RCC 7860 (cell line): Measurements from ENCODE around the gene INO80C.

Experiments used
- DNase-seq: peaks from one replicate; pipeline ENCODE4 v3.0.0-alpha.2; 2015; ENCODE audit warnings: low spot score
- FAIRE-seq: peaks from 2 replicates; lab custom pipeline; 2012; peaks lifted over from hg19 to GRCh38; lab: Jason Lieb, UNC

Gene INO80C, protein sequence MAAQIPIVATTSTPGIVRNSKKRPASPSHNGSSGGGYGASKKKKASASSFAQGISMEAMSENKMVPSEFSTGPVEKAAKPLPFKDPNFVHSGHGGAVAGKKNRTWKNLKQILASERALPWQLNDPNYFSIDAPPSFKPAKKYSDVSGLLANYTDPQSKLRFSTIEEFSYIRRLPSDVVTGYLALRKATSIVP

DNA sequence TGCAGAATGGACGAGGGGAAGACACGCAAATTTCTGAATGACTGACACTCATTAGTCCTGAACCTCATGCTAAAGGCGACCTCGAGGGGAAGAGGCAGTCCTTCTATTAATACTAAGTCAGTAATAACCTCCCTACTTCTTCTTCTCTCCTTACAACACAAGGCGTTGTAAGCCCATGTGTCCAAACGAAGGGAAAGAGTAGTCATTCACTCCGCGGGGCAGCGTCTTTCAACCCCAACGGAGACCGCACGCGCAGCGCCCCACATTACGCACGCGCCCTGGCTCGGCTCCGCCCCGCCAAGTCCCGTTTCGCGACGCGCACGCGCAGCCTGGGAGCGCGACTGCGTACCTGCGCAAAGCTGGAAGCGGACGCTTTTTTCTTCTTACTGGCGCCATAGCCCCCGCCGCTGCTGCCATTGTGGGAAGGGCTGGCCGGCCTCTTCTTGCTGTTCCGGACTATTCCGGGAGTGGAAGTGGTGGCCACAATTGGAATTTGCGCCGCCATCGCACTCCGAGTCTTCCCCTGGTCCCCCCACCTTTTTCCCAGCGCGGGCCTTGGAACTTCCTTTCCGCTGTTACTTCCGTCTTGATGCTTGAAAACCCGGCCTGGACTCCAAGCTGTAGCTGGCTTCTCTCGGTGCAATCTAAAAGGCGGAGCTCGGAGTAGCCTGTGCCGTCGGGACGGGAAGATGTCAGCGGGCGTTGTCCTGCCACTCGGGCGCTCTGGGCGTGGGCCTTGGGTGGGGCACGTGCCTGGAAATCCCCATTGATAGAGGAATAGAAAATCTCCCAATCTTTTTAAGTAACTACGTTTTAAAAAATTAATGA is at the start of gene INO80C:
Gene INO80C (minus strand): TSS at position 591 of the 828 bp plus-strand sequence. CDS start 86 bp downstream, at position 505.
- DNase-seq = peak; percentile 81
- FAIRE-seq = no peak

DNA sequence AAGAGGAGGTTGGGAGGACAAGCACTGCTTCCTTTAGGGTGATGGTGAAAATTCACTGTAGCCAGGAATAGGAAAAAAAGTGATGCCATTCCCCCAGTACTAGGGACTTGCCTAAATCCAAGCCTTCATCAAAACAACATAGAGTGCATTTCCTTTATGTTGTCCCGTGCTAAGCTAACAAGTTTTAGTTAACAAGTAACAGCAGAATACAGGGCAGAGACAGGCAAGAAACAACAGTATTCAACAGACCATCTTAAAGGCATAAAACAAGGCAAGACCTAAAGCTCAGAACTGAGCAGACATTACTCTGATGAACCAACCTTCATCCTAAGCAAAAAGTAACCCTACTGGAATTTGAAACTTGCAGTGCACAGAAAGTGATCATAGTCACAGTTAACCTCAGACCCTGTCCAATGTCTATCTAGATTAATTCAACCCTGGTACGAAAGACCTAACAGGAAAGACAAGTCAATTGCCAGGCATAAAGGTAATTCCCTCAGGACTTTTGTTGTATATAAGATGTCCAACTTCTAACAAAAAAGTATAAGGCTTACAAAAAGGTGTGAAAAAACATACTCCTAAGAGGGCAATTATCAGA is 49.3 kb upstream of the INO80C start:
- no peak for DNase-seq
- no peak for FAIRE-seq

DNA sequence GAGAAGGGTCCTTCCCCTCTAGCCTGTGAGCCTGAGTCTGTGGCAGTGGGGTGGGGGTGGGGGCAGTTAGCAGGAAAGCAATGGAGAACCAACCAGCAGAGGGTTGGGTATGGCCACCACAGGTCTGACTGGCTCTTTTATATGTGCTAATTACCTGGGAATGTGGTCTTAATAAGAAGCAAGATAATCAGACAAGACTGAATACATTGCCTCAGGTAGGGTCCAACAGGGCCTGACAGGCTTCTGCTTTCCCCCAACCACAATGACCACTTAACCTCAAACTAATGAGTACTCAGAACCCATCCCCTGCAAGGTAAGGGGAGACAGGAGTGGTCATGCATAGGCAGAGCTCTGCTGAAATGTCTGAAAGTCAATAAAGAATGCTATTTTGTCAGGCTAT is 44.6 kb upstream of the INO80C start:
- no peak for DNase-seq
- FAIRE-seq = no peak

DNA sequence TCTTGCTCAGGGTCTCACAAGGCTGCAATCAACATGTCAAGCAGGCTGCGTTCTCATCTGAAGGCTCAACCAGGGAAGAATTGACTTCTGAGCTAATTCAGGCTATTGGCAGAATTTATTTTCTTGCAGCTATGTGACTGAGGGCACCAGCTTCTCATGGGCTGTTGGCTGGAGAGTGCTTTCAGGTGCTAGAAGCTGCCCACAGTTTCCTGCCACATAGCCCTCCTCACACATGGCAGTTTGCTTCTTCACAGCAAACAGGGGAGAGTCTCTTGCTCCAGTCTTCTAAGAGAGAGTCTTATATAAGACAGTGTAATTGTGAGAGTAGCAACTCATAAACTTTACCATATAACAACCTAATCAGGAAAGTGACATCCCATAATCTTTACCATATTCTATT is 37.5 kb upstream of the INO80C start:
- DNase-seq (no peak), FAIRE-seq (no peak)

DNA sequence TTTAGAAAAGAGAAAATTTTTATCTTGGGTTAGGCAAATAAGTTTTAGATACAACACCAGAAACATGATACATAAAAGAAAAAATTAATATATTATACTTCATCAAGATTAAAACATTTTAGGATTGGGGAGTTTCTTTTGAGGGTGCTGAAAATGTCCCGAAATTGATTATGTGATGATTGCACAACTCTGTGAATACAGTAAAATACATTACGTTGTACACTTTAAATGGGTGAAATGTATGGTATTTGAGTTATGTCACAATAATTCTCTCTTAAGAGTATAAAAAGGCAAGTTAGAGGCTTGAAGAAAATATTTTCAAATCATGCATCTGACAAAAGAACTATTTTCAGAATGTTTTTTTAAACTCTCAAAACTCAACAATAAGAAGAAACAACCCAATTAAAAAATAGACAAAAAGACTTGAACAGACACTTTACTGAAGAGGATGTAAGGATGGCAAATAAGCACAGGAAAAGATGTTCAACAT is 36.2 kb upstream of the INO80C start:
- no peak for FAIRE-seq
- DNase-seq = no peak

DNA sequence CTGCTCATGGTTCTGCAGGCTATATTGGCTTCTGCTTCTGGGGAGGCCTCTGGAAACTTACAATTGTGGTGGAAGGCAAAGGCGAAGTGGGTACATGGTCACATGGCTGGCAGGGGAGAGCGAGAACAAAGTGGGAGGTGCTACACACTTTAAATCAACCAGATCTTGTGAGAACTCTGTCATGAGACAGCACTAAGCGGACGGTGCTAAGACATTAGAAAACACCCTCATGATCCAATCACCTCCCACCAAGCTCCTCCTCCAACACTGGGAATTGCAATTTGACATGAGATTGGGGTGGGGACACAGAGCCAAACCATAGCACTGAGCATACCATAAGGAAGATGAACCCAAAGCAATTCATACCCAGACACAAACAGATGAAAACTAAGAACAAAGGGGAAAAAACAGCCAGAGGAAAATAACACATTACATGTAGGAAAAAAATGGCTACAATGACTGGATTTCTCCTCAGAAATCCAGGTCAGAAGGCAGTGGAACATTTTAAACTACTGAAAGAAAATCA is 31.1 kb upstream of the INO80C start:
- DNase-seq (no peak), FAIRE-seq (no peak)

DNA sequence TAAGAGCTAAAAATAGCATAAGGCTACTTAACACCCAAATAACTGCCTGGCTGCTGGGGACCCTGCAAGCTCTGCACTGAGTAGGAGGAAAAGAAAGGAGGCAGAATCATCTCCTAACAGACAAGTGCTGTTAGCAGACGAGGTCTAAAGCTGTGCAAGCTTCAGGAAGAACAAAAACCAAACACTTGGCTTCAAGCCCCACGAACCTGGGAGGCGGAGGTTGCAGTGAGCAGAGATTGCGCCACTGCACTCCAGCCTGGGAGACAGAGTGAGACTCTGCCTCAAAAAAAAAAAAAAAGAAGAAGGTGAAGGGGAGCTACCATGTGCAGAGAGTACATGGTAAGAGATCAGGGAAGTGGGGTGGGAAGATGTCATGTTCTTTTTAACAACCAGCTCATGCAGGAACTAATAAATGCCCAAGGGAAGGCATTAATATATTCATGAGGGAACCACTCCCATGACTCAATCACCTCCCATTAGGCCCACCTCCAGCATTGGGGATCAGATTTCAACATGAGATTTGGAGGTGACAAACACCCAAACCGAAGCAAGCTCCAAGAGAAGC is 28.8 kb upstream of the INO80C start:
- FAIRE-seq (no peak), DNase-seq (no peak)

DNA sequence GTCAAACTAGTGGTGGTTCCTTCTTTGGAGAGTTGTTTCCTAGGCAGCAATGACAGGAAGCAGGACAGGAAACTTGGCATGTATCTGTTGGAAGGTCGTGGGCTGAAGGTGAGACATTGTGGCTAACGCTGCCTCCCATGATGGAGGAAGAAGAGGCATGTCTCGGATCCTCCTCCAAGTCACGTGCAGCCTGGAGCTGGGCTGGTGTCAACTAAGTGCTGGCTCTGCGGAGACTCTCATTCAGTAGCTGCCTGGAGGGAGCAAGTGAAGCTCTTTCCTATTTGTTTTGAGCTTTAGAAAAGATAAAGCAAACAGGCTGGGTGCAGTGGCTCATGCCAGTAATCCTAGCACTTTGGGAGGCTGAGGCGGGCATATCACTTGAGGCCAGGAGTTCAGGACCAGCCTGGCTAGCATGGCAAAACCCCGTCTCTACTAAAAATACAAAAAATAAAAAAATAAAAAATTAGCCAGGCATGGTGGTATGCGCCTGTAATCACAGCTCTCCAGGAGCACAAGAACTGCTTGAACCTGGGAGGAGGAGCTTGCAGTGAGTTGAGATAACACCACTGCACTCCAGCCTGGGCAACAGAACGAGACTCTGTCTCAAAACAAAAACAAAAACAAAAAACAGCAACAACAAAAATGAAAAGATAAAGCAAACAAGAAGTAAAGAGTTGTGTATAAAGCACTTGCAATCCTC is 28.2 kb upstream of the INO80C start:
- no peak for FAIRE-seq
- no peak for DNase-seq

DNA sequence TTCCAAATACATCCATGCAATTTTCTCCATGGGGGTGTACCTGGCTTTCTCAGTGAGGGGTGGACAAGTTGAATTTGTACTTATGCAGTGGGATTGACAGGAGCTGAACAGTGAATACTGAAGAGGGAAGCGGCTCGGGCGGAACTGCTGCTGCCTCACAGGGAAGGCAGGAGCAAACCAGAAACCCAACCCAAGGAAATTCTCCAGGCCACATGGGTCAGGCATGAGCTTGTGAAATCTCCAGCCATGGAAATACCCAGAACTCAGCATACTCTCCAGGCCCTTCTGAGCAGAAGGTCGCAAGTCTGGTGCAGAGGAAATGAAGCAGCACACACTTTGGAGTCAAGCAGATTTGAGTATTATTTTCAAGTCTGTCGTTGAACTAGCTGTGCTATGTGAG is 26.5 kb upstream of the INO80C start:
- no peak for FAIRE-seq
- DNase-seq = no peak

DNA sequence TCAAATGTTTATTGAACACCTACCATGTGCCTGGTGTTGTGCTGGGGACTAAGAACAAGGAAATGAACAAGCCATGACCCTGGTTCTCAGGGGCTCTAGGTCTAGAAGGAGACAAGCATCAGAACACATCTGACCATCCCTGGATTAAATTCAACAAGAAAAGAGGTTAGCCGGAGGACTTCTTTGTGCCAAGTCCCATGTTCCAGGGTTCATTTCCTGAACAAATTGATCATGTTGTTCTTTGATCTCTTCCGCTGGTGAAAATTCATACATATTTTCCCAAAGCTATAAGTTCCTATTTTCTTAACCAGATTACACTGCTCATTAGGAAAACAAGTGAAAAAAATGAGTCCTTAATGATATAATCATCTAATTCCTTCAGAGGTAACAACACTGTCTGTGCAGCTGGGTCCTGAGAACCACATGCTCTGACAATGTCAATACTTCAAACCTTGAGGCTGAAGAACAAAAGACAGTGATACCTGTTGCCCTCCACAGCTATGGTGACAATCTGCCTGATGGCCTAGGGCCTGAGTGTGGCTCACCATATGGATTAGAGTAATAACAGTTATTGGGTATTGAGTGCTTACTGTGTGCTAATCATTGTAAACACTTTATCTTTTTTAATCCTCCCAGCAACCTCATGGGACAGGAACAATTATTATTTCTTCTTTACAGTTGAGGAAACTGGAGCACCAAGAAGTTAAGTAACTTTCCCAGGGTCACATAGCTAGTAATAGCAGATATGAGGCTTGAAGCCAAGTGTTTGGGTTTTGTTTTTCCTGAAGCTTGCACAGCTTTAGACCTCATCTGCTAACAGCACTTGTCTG is 24.6 kb upstream of the INO80C start:
- no peak for FAIRE-seq
- DNase-seq = no peak

DNA sequence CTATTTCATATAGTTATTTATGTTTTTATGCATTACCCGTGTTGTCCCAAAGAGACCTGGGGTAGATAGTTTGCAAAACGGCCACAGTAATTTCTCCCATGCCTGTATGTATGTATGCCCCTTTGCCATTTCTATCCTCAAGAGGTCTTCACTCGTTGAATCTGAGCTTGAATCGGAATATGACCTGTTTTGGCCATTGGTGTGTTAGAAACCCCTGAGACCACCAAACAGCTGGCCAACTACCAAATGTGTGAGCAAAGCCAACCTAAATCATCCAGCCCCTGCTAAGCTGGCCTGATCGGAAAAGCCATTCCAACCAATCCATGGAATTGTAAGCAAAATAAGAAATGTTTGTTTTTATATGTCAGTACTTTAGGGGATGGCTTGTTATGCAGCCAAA is 23.4 kb upstream of the INO80C start:
- DNase-seq = no peak
- FAIRE-seq = no peak

DNA sequence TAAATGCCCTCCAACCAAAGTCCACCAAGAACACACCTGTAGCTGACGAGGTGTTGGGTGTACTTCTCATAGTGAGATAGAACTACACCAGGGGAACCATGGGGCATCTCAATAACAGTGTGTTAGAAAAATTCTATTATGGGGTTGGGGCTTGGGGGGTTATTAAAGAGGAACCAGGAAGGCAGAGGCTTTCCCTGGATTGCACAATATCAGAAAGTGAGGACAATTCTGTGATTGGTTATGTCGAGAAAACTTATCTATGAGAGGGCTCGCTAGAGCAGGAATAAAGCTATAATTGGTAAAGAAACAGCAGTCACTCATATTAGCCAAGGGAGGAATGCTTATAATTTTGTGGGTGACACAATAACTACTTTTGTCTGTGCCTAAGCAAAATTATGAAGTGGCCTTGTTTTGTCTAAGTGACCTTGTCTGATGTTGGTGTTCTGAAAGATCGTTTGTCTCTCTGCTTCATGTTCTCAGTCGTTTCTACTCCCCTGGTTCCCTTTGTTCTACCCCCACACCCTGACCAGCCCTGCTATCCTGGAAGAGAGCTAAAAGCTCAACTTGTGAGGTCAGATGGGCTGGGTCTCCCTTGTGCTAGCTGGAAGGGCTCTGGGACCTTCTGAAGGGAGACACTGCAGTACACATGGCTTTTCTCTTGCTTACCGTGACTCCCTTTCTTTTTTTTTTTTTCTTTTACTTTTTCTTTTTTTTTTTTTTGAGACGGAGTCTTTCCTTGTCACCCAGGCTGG is 21.6 kb upstream of the INO80C start:
- FAIRE-seq (no peak), DNase-seq (no peak)

DNA sequence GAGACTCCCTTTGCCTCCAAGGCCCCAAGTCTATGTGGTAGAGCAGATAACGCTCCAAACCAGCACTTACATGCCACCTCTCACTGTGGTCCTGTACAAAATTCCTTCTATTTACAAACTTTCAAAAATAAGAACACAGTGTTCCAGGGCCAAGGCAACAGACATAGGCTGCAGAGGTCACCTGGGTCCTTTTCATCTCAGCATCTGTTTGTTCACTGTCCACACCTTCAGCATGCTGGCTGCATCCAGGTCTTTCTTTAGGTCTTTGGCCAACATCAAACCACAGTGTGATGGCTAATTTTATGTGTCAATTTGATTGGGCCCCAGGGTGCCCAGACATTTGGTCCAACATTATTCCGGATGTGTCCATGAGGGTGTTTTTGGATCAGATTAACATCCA is 20.0 kb upstream of the INO80C start:
- no peak for FAIRE-seq
- DNase-seq = no peak

DNA sequence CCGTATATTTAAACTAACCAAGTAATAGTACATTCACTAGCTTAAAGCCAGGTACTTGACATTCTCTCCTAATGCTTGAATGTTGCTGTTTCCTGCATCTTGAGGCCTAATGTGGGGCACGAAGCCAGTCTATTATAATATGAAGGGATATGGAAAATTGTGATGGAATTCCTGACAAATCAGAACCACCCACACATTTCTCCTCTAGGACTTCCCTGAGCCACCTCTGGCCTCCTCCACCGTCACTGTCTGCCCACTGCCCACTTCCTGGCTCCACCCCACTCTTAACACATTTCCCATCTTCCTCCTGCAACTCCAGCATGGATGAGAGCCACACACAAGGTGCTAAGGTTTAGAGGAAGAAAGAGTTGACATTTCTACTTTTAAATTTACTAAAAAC is 19.0 kb upstream of the INO80C start:
- no peak for FAIRE-seq
- no peak for DNase-seq

DNA sequence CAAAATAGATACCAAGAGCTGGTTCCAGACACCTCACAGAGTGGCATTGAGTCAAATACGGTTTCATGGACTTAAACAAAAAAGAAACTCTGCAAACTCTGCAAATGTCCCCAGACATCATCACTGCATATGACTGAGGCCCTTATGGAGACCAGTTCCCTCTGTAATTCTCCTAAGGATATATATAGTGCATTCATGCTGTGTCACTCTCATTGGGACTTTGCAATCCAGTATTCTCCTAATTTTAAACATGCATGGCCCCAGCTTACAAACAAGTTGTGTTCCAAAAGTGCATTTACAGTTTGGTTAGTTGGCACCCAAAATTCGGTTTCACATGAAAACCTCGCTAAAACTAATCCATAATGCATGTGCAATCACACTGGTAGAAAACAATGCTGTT is 18.6 kb upstream of the INO80C start:
- DNase-seq (no peak), FAIRE-seq (no peak)

DNA sequence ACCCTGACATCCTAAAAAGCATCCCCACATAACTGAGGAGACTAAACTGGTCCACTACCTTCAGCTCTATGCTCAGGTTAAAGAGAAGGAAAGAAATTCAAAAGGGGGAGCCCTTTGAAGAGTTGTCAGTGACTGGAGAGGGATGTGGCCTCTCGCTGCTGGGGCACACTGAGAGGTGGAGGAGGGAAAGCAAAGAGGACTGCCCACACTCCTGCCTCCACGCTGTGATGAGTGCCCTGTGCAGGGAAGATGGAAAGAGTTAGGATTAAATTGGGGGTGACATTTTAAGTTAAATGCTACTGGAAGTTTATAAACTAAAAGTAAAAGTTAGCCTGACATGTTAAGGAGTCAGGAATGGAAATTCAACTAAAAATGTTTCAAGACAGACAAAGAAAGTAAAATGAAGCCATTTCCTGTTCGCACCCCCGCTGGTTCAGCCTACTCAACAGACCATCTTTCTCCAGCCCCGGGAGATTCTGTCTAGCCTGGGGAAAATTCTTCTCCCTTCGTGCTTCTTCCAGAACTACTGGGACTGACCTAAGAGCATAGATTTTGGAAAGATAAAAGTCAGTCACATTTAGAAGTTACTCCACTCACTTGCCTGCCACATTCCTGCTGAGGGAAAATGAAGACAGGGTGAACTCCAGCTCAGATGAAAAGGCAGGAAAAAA is 17.8 kb upstream of the INO80C start:
- DNase-seq = no peak

DNA sequence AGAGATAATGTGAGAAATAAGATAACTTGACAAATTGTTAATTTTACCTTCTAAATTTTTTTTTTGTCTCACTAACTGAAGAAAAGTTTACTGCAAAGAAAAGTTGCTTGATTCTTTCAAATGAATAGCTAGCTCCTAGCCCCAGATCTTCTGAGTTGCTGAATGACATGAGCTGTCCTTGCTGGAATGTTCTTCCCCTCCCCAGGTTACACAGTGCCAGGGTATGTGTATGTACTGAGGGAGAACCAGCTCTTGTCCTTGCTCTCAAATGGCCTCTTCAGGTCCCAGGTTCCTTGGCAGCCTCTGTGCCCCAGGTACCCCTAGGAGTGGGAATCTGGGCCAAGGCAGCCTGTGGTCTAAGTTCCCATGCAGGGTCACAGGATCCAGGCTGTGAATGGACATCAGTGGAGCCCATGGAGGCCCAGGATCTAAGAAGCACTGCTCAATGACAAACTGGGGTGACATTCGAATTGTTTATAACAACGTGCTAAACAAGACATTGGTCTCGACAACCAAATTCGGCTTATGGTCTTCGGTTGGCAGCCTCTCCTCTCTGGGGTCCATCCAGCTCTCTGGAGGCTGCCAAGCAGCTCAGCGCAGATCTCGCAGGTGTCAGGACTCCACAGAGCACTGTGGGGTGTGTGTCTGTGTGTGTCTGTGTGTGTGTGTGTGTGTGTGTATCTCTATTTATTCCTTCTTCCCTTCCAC is 17.1 kb upstream of the INO80C start:
- DNase-seq (peak; percentile 23), FAIRE-seq (no peak)

More for the DNA sequence above, 17.8 kb upstream of the INO80C start:
- FAIRE-seq = no peak

DNA sequence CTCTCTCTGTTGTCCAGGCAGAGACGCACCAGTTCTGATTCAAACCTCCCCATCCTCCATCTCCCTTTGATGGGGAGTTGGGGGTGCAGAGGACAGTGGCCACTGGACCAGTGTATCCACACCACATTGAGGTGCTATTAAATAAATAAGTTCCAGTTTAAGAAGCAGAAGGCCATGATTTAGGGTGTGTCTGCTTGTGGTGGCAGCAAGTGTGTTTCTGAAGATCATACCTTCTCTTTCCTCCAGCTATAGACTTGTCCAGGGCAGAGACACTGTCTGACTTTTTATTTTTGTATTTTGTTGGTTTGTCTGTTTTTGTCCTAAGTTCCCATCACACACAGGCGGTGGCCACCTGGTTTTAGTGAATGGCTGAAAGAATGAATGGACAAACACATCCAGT is 16.5 kb upstream of the INO80C start:
- no peak for DNase-seq
- FAIRE-seq = no peak
